ENCODE results near the gene LRRC3.

The LRRC3 gene

GRCh38 chr21:44463724-44464123, 8.4 kb downstream of the LRRC3 start:
- DNase-seq (ENCODE audit: low spot score) (no peak), ATAC-seq (ENCODE audit: low read depth) (no peak)
- no peak overlapping the region for H3K27ac ChIP-seq (ENCODE audit: poor library complexity, severe bottlenecking)
- H3K9me3 ChIP-seq (ENCODE audit: severe bottlenecking) = no peaks in the 10 kb centered on the region
- no peaks in the 10 kb centered on the region for H3K4me1 ChIP-seq (ENCODE audit: insufficient read depth, poor library complexity, severe bottlenecking)
- TF ChIP-seq CTCF (IDR thresholded peaks at IDR 0.05; ENCODE audit: poor library complexity, severe bottlenecking) = no peak
- no peaks in the 10 kb centered on the region for H3K27me3 ChIP-seq (ENCODE audit: insufficient read depth, poor library complexity, severe bottlenecking)
- H3K36me3 ChIP-seq (ENCODE audit: low read depth) = no peaks in the 10 kb centered on the region
- no peak overlapping the region for H3K4me3 ChIP-seq (ENCODE audit: severe bottlenecking)

DNA sequence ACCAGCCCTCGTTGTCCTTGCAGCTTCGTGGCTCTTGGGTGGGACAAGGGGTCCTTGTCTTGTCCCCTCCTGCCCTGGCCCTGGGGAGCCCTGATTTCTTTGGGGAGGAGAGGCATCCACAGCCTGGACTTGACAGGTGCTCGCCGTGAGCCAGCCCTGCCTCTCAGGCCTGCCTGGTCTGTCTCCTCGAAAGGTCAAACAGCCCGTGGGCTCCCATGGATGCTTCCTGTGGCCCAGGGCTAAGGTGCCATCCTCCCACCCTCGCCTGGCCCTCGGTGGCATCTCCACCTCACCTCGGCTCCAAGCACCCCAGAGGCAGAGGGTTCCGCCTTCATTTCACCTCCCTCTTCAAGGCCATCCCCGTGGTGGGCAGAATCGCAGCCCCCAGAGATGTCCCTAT, 9.0 kb downstream of the LRRC3 start:
- Histone ChIP-seq H3K9me3 (ENCODE audit: severe bottlenecking) (no peaks in the 10 kb centered on the region), H3K36me3 (ENCODE audit: low read depth) (no peaks in the 10 kb centered on the region), H3K27ac (ENCODE audit: poor library complexity, severe bottlenecking) (no peak overlapping the region), H3K27me3 (ENCODE audit: insufficient read depth, poor library complexity, severe bottlenecking) (no peaks in the 10 kb centered on the region), H3K4me1 (ENCODE audit: insufficient read depth, poor library complexity, severe bottlenecking) (no peaks in the 10 kb centered on the region), H3K4me3 (ENCODE audit: severe bottlenecking) (no peak overlapping the region)
- TF ChIP-seq CTCF (IDR thresholded peaks at IDR 0.05; ENCODE audit: poor library complexity, severe bottlenecking) = no peak
- no peak for ATAC-seq (ENCODE audit: low read depth)
- DNase-seq (ENCODE audit: low spot score) = no peak

DNA sequence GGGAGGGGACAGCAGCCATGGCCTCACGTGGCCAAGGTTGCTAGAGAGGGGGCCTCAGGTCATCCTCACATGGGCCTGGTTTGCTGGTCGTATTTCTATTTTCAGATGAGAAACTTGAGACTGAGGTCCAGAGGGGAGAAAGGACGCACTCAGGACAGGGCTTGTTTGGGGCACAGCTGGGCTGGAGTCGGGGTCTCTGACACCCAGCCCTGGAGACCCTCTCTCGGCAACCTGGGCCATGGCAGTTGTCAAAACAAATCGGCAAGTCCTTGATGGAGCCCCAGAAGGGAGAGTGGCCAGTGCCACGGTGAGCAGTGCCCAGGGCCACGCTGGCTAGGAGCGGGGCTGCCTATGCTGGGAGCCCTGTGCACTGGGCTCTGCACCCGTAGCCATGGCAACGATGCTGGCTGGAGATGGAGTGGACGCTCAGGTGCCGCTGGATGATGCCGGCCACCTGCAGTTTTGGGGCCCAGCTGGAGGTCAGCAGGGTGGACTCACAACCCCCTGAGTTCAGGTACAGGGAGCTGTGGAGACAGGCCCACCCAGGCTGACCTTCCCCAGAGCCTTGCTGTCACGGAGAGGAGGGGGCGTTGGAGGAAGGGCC, 11.1 kb downstream of the LRRC3 start:
- Histone ChIP-seq H3K4me3 (ENCODE audit: severe bottlenecking) (no peak overlapping the region), H3K9me3 (ENCODE audit: severe bottlenecking) (no peaks in the 10 kb centered on the region), H3K4me1 (ENCODE audit: insufficient read depth, poor library complexity, severe bottlenecking) (no peaks in the 10 kb centered on the region), H3K27ac (ENCODE audit: poor library complexity, severe bottlenecking) (no peak overlapping the region), H3K36me3 (ENCODE audit: low read depth) (no peaks in the 10 kb centered on the region), H3K27me3 (ENCODE audit: insufficient read depth, poor library complexity, severe bottlenecking) (no peaks in the 10 kb centered on the region)
- ATAC-seq (ENCODE audit: low read depth) (no peak), DNase-seq (ENCODE audit: low spot score) (no peak)
- no peak for TF ChIP-seq CTCF (IDR thresholded peaks at IDR 0.05; ENCODE audit: poor library complexity, severe bottlenecking)

DNA sequence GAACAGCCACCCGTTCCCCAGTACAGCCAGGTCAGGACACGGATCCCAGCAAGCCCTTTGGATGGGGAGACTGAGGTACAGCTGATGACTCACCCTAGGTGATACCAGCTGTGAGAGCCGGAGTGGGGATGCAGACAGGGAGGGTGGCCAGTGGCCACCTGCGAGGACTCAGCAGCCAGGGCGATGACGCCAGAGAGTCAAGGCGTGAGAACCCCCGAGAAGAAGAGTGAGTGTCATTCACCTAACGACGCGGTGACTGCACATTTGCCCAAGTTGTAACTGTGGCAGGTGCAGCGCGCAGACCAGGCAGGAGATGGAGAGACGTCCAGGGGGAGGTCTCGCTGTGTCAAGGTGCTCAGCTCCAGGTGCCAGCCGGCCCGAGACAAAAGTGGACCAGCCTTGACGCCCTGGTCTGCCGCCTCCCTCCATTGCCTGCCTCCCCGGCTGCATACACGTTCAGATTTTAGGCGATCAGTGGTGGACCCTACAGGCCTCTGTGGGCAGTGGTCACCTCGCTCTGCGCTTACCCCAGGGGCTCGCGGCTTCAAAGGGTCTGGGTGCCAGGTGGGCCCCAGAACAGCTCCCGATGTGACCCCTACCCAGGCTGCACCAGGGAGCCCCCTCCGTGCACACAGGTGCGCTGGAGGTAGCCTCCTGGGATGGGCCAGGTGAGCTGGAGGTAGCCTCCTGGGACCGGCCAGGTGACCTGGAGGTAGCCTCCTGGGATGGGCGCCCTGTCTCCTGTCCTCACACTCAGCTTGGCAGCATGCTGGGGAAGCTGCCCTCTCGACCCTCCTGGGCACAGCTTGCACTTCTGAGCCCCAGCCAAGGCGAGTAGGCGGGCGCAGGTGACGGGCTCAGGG, 11.9 kb downstream of the LRRC3 start:
- DNase-seq (ENCODE audit: low spot score) (no peak), ATAC-seq (ENCODE audit: low read depth) (no peak)
- Histone ChIP-seq H3K27me3 (ENCODE audit: insufficient read depth, poor library complexity, severe bottlenecking) (no peaks in the 10 kb centered on the region), H3K27ac (ENCODE audit: poor library complexity, severe bottlenecking) (no peak overlapping the region), H3K4me3 (ENCODE audit: severe bottlenecking) (no peak overlapping the region), H3K36me3 (ENCODE audit: low read depth) (no peaks in the 10 kb centered on the region), H3K4me1 (ENCODE audit: insufficient read depth, poor library complexity, severe bottlenecking) (no peaks in the 10 kb centered on the region), H3K9me3 (ENCODE audit: severe bottlenecking) (no peaks in the 10 kb centered on the region)
- TF ChIP-seq CTCF (IDR thresholded peaks at IDR 0.05; ENCODE audit: poor library complexity, severe bottlenecking) = no peak

DNA sequence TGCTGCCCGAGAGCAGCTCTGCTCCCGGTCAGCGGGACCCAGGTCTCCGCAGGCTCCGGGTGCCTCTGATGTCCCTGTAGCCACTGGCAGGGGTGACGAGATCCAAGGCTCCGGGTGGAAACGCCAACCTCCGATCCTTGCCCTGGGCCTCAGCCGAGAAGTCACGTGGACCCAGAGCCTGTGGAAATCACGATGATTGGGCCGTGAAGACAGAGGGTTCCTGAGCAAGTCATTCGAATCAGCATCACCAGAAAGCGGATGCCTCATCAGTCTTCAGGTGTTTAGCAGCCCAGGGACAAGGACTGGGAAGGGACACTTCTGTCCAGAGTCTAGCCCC, 12.5 kb downstream of the LRRC3 start:
- H3K36me3 ChIP-seq (ENCODE audit: low read depth) = no peaks in the 10 kb centered on the region
- no peak for DNase-seq (ENCODE audit: low spot score)
- H3K27ac ChIP-seq (ENCODE audit: poor library complexity, severe bottlenecking) = no peak overlapping the region
- H3K4me1 ChIP-seq (ENCODE audit: insufficient read depth, poor library complexity, severe bottlenecking) = no peaks in the 10 kb centered on the region
- H3K27me3 ChIP-seq (ENCODE audit: insufficient read depth, poor library complexity, severe bottlenecking) = no peaks in the 10 kb centered on the region
- no peaks in the 10 kb centered on the region for H3K9me3 ChIP-seq (ENCODE audit: severe bottlenecking)
- no peak for ATAC-seq (ENCODE audit: low read depth)
- no peak for TF ChIP-seq CTCF (IDR thresholded peaks at IDR 0.05; ENCODE audit: poor library complexity, severe bottlenecking)
- H3K4me3 ChIP-seq (ENCODE audit: severe bottlenecking) = no peak overlapping the region
